Measurements from ENCODE around the gene ZMIZ2. TPM values are rescaled to one million over a fixed set of nuclear protein-coding genes. Genes with fewer than 3 reads are reported as not detected.
"Not testable (repeated sequence)": the region's sequence is repeated elsewhere in the genome, so short reads cannot be mapped to it uniquely, and the experiment has no call there.

Gene ZMIZ2
- total and polyA plus RNA-seq, 2 of the 8 experiments (the other 6 are each of a cell fraction or from before 2014, with no cell fraction given) = 24.4 to 66.4 TPM

- not testable (repeated sequence) for H2AFZ ChIP-seq (ENCODE audit: low read length); FAIRE-seq; H2BK120ac ChIP-seq (replicated peaks; ENCODE audit: low read depth, low read length); H3K79me2 ChIP-seq (ENCODE audit: control insufficient read depth in 1 of 2, insufficient read depth in 2 of 2, low read length in 2 of 2); H2BK5ac ChIP-seq (ENCODE audit: low read depth, low read length); H3K9me3 ChIP-seq (ENCODE audit: insufficient read depth in 2 of 2, low read depth in 1 of 2, low read length in 1 of 2); H2BK15ac ChIP-seq (ENCODE audit: low read length); H4K20me1 ChIP-seq (replicated peaks in 1 of 2; ENCODE audit: control insufficient read depth in 1 of 2, insufficient read depth in 2 of 2, low read length in 2 of 2); H3K36me3 ChIP-seq (ENCODE audit: control insufficient read depth in 2 of 4, insufficient read depth in 4 of 4, low read length in 3 of 4); H4K91ac ChIP-seq (replicated peaks; ENCODE audit: insufficient read length, low read length); H3K27me3 ChIP-seq (replicated peaks in 1 of 4; ENCODE audit: control insufficient read depth in 3 of 4, extremely low read depth in 1 of 4, insufficient read depth in 3 of 4, low read length in 3 of 4); H3K23me2 ChIP-seq (ENCODE audit: low read depth, low read length); H2AK5ac ChIP-seq (ENCODE audit: low read depth, low read length); H3K79me1 ChIP-seq (ENCODE audit: low read depth, low read length); H3K4me1 ChIP-seq (replicated peaks in 1 of 4; ENCODE audit: control insufficient read depth in 3 of 4, insufficient read depth in 4 of 4, low read length in 3 of 4); H3K56ac ChIP-seq (replicated peaks; ENCODE audit: insufficient read length, low read depth, low read length); H3K4me3 ChIP-seq (ENCODE audit: extremely low read depth in 1 of 4, insufficient read depth in 2 of 4, low read depth in 3 of 4, low read length in 4 of 4); H3K14ac ChIP-seq (ENCODE audit: insufficient read length); H4K8ac ChIP-seq (ENCODE audit: extremely low read depth, insufficient read depth, low read length); H3K9ac ChIP-seq (replicated peaks in 1 of 4; ENCODE audit: extremely low read depth in 1 of 4, low read depth in 3 of 4, low read length in 3 of 4); H2BK20ac ChIP-seq (ENCODE audit: low read length); H3K27ac ChIP-seq (ENCODE audit: low read depth, low read length); H3K4ac ChIP-seq (replicated peaks; ENCODE audit: insufficient read length, low read depth, low read length); H2BK12ac ChIP-seq (ENCODE audit: low read depth, low read length); H3K4me2 ChIP-seq (ENCODE audit: insufficient read depth in 1 of 2, low read depth in 2 of 2, low read length in 2 of 2); H3K18ac ChIP-seq (ENCODE audit: extremely low read depth, low read length); H3K23ac ChIP-seq (ENCODE audit: insufficient read length); DNase-seq (ENCODE audit: low read depth in 1 of 2, low spot score in 2 of 2); H4K5ac ChIP-seq (ENCODE audit: insufficient read length, low read depth, low read length)
- CTCF ChIA-PET (ENCODE audit: partially characterized antibody) = interaction anchor here (0.6 kb wide), 1 partner anchor 412 kb away, joined by 3 read pairs; no protein-coding TSS in a partner anchor
- POLR2A ChIA-PET (ENCODE audit: partially characterized antibody) = interaction anchor here (1.3 kb wide), 1 partner anchor 122 kb away, joined by 3 read pairs; the partner anchor contains the start of gene H2AZ2
- 86% methylated on average over 7 of the region's 7 CpGs; no CpG with 5 or more reads in 1 of the 2 experiments for WGBS, 2 experiments (ENCODE audit: extremely low coverage in 1 of 2, insufficient coverage in 1 of 2, insufficient read length in 1 of 2, insufficient replicate concordance in 2 of 2, low coverage in 1 of 2, low lambda C conversion rate in 2 of 2, missing lambda C conversion rate in 1 of 2)
Observed at GRCh38 chr7:44726250-44726649, 22.4 kb upstream of the ZMIZ2 start.

Data from H1 (cell line).